ENCODE results near the gene SETD4.

SETD4 gene

GRCh38 chr21:36099000-36099399 is 38.7 kb upstream of the SETD4 start:
- no peak for DNase-seq (ENCODE audit: insufficient read length, low spot score)
- no peak for FAIRE-seq
- TF ChIP-seq CTCF (IDR thresholded peaks at IDR 0.05; ENCODE audit: insufficient read depth, missing control alignments), result no peak

DNA sequence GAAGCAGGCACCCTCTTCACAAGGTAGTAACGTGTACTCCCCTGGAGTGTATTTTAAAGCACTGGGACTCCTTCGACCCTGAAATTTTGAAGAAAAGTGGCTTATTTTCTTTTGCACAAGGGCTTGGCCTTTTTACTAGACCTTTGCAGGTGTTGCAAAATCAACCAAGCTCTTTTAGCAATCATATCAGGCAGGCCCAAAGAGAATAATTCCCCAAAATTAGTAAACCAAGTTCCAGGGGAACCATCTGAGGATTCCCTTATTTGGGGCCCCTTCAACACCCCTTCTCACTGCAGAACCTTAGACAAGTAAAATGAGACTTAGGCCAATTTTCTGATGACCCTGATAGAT is 37.8 kb upstream of the SETD4 start:
- no peak for DNase-seq (ENCODE audit: insufficient read length, low spot score)
- FAIRE-seq, result no peak
- no peak for TF ChIP-seq CTCF (IDR thresholded peaks at IDR 0.05; ENCODE audit: insufficient read depth, missing control alignments)

DNA sequence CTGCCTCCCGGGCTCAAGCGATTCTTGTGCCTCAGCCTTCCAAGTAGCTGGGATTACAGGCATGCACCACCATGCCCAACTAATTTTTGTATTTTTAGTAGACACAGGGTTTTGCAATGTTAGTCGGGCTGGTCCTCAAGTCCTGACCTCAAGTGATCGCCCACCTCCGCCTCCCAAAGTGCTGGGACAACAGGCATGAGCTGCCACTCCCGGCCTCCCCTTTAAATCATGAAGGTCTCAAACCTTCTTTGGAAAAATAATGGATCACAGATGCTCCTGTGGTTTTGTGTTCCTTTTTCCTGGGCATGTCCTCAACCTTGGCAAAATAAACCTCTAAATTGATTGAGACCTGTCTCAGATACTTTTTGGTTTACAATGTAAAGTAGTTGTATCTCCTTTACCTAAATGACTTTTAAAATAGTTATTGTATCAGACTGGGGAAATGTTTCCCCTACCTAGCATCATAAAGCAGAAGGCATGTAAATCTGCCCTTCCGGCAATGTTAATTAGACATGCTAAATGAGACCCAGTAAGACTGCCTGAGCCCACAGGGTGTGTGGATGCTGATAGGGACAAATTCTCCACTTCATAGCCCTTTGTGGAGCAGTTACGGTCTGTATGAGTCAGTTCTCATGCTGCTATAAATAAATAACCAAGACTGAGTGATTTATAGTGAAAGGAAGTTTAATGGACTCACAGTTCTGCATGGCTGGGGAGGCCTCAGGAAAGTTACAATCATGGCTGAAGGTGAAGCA is 37.3 kb upstream of the SETD4 start:
- TF ChIP-seq CTCF (IDR thresholded peaks at IDR 0.05; ENCODE audit: insufficient read depth, missing control alignments), result no peak
- FAIRE-seq, result no peak
- no peak for DNase-seq (ENCODE audit: insufficient read length, low spot score)

GRCh38 chr21:36096398-36097290 is 36.3 kb upstream of the SETD4 start:
- no peak for FAIRE-seq
- no peak for TF ChIP-seq CTCF (IDR thresholded peaks at IDR 0.05; ENCODE audit: insufficient read depth, missing control alignments)

DNA sequence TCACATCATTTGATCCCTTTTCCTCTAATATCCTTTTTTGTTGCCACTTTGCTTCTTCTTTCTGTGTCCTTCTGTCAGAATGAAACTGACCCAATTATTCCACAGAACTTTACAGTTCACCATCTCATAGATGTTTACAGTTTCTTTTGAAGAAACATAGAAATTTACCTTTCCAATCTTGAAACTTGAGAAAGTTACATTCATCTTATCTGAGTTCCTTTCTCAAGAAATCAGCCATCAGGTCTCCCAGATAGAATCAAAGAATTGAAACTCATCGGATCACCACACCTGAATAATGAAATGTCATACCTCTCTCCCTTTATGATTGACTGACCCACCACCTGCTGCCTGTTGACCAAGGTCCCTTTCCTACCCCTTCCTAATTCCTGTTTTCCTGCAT is 33.2 kb upstream of the SETD4 start:
- no peak for TF ChIP-seq CTCF (IDR thresholded peaks at IDR 0.05; ENCODE audit: insufficient read depth, missing control alignments)
- DNase-seq (ENCODE audit: insufficient read length, low spot score) (no peak), FAIRE-seq (no peak)

More at GRCh38 chr21:36096398-36097290, 36.3 kb upstream of the SETD4 start:
- no peak for DNase-seq (ENCODE audit: insufficient read length, low spot score)

DNA sequence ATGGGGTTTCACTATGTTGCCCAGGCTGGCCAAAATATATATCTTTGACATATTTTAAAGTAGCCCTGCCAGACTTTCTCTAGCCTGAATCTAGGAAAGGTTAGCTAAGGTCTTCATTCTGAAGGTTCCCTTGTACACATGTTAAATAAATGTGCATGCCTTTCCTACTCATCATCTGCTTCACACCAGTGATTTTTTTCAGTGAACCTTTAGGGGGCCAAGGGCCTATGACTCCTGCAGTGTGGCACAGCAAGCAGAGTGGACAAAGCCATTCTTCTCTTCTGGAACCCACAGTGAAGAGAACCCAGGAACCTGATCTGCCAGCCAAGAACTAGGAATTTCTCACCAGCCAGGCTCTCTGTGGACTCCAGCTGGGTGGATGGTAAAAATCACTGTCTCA is 32.4 kb upstream of the SETD4 start:
- TF ChIP-seq CTCF (IDR thresholded peaks at IDR 0.05; ENCODE audit: insufficient read depth, missing control alignments), result no peak
- DNase-seq (ENCODE audit: insufficient read length, low spot score) (no peak), FAIRE-seq (no peak)

DNA sequence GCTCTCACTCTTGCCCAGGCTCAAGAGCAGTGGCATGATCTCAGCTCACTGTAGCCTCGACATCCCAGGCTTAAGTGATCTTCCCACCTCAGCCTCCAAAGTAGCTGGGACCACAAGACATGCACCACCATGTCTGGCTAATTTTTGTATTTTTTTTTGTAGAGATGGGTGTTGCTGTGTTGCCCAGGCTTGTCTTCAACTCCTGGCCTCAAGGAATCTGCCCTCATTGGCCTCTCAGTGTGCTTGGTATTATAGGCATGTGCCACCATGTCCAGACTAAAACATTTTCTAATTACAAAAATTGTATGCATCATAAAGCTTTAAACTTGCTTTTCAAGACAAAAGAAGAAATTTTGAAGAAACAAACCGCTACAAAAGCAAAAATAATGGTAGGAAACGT is 29.6 kb upstream of the SETD4 start:
- no peak for DNase-seq (ENCODE audit: insufficient read length, low spot score)
- TF ChIP-seq CTCF (IDR thresholded peaks at IDR 0.05; ENCODE audit: insufficient read depth, missing control alignments), result no peak
- FAIRE-seq, result no peak
